IPS-18c (cell line): ENCODE results near the gene GLO1.

Source experiments
- H3K4me3 ChIP-seq: 2 replicates; pipeline ENCODE4 v1.7.0; 2013; ENCODE audit warnings: low read depth, mild to moderate bottlenecking, low read length, moderate library complexity; ENCODE audit not compliant: insufficient read depth
- H3K9me3 ChIP-seq: one replicate; pipeline ENCODE4 v1.6.1; 2013; ENCODE audit warnings: mild to moderate bottlenecking, low read length, moderate library complexity; ENCODE audit not compliant: control insufficient read depth, insufficient read depth

GLO1 gene

GRCh38 chr6:38644951-38645350, 58.0 kb downstream of the GLO1 start:
- no peak overlapping the region for H3K4me3 ChIP-seq

GRCh38 chr6:38640216-38640909, 62.6 kb downstream of the GLO1 start:
- H3K9me3 ChIP-seq: no peaks in the 10 kb centered on the region
- peak overlapping the region; percentile 85 for H3K4me3 ChIP-seq

More at GRCh38 chr6:38644951-38645350, 58.0 kb downstream of the GLO1 start:
- no peaks in the 10 kb centered on the region for H3K9me3 ChIP-seq

GRCh38 chr6:38639498-38640215, 63.3 kb downstream of the GLO1 start, which contains the start of gene BTBD9:
BTBD9 (minus strand) TSS chr6:38639929.
- peak within 1 kb of the TSS; percentile 85 for H3K4me3 ChIP-seq
- no peaks in the 10 kb centered on the region for H3K9me3 ChIP-seq

- H3K4me3 ChIP-seq: peak overlapping the region; percentile 85
- no peaks in the 10 kb centered on the region for H3K9me3 ChIP-seq
Measured at GRCh38 chr6:38638941-38639497, 63.9 kb downstream of the GLO1 start.

- no peaks in the 10 kb centered on the region for H3K9me3 ChIP-seq
- no peak overlapping the region for H3K4me3 ChIP-seq
Measured at GRCh38 chr6:38637756-38638155, 65.2 kb downstream of the GLO1 start.

GRCh38 chr6:38636027-38636426, 66.9 kb downstream of the GLO1 start:
- Histone ChIP-seq H3K9me3 (no peaks in the 10 kb centered on the region), H3K4me3 (no peak overlapping the region)

GRCh38 chr6:38634518-38634917, 68.4 kb downstream of the GLO1 start:
- no peak overlapping the region for H3K4me3 ChIP-seq
- H3K9me3 ChIP-seq: no peaks in the 10 kb centered on the region

GRCh38 chr6:38632490-38632889, 70.5 kb downstream of the GLO1 start:
- no peaks in the 10 kb centered on the region for H3K9me3 ChIP-seq
- no peak overlapping the region for H3K4me3 ChIP-seq

- no peak overlapping the region for H3K4me3 ChIP-seq
- no peaks in the 10 kb centered on the region for H3K9me3 ChIP-seq
Measured at GRCh38 chr6:38631186-38631783, 71.7 kb downstream of the GLO1 start.
